HCT116 (cell line): ENCODE measurements around the gene PXMP4.

Source experiments
- ATF3 ChIP-seq: IDR thresholded peaks from 2 replicates; pipeline ENCODE4 v1.6.1; 2012
- CBX3 ChIP-seq: IDR thresholded peaks from 2 replicates; pipeline ENCODE4 v1.6.1; 2012; ENCODE audit warnings: low read depth
- CEBPB ChIP-seq: IDR thresholded peaks from 2 replicates; pipeline ENCODE4 v1.6.1; 2012; ENCODE audit warnings: low read depth
- CTCF ChIP-seq, 3 experiments: fragments of 200-600 bp in 1 of 3; sonication (generic) in 1 of 3; IDR thresholded peaks in 2 of 3; conservative IDR thresholded peaks in 1 of 3; 2 replicates each; pipeline ENCODE4 v1.5.1; 2012 to 2017; ENCODE audit warnings: low read depth in 2 of 3, low read length in 2 of 3, antibody characterized with exemption in 1 of 3, borderline replicate concordance in 1 of 3, control low read depth in 1 of 3, mild to moderate bottlenecking in 1 of 3, mixed read lengths in 1 of 3, mixed run types in 1 of 3, moderate library complexity in 1 of 3; ENCODE audit not compliant: insufficient read depth in 1 of 3
- EZH2 ChIP-seq: fragments of 200-600 bp; sonication (generic); IDR thresholded peaks from 2 replicates; pipeline ENCODE4 v1.6.1; 2017; ENCODE audit warnings: antibody characterized with exemption, mixed run types
- EZH2phosphoT487 ChIP-seq: fragments of 200-600 bp; IDR thresholded peaks from 2 replicates; pipeline ENCODE4 v1.6.1; 2018; ENCODE audit warnings: antibody characterized with exemption, borderline replicate concordance
- POLR2A ChIP-seq: IDR thresholded peaks from 2 replicates; pipeline ENCODE4 v1.7.0; 2011; ENCODE audit warnings: borderline replicate concordance; ENCODE audit not compliant: insufficient read depth, insufficient read length; ENCODE audit errors: extremely low read depth
- POLR2AphosphoS5 ChIP-seq: IDR thresholded peaks from 2 replicates; pipeline ENCODE4 v1.6.1; 2011; ENCODE audit warnings: mild to moderate bottlenecking, low read depth, low read length, moderate library complexity
- RAD21 ChIP-seq: IDR thresholded peaks from 2 replicates; pipeline ENCODE4 v1.6.1; 2012; ENCODE audit warnings: low read depth, mild to moderate bottlenecking
- REST ChIP-seq: IDR thresholded peaks from 2 replicates; pipeline ENCODE4 v1.6.1; 2012; ENCODE audit warnings: low read depth
- TCF7L2 ChIP-seq: IDR thresholded peaks from 2 replicates; pipeline ENCODE4 v1.7.0; 2011; ENCODE audit warnings: borderline replicate concordance, inconsistent platforms; ENCODE audit not compliant: insufficient read depth, insufficient read length; ENCODE audit errors: extremely low read depth
- YY1 ChIP-seq: IDR thresholded peaks from 2 replicates; pipeline ENCODE4 v1.6.1; 2011; ENCODE audit warnings: low read length, low read depth, moderate library complexity, mild to moderate bottlenecking; ENCODE audit not compliant: insufficient replicate concordance; ENCODE audit errors: extremely low read depth
- ZBTB33 ChIP-seq: IDR thresholded peaks from 2 replicates; pipeline ENCODE4 v1.6.1; 2011; ENCODE audit warnings: mild to moderate bottlenecking, low read length, moderate library complexity; ENCODE audit not compliant: insufficient replicate concordance; ENCODE audit errors: extremely low read depth

- TF ChIP-seq CTCF (IDR thresholded peaks at IDR 0.05 in 2 of 3, conservative IDR thresholded peaks at IDR 0.05 in 1 of 3; ENCODE audit: borderline replicate concordance in 1 of 3, insufficient read depth in 1 of 3, low read depth in 2 of 3, low read length in 2 of 3) = no peak
- no peak for TF ChIP-seq EZH2phosphoT487
- TF ChIP-seq RAD21 = no peak
- TF ChIP-seq ATF3 = no peak
- TF ChIP-seq CEBPB = no peak
- TF ChIP-seq REST = no peak
- TF ChIP-seq EZH2 = no peak
- no peak for TF ChIP-seq TCF7L2
- no peak for TF ChIP-seq CBX3
- TF ChIP-seq POLR2AphosphoS5 = no peak
- TF ChIP-seq YY1 = no peak
- no peak for TF ChIP-seq POLR2A
- no peak for TF ChIP-seq ZBTB33
Measured at GRCh38 chr20:33713865-33714367, 6.2 kb downstream of the PXMP4 start.
